B cell (primary cell): ENCODE data around the gene MROH7.

Source experiments
- CTCF ChIP-seq: fragments of 200-600 bp; IDR thresholded peaks from one replicate; pipeline ENCODE4 v1.8.0; 2022; ENCODE audit warnings: antibody characterized with exemption, mild to moderate bottlenecking
- EZH2 ChIP-seq: IDR thresholded peaks from 2 replicates; pipeline ENCODE4 v1.6.1; 2012; ENCODE audit warnings: borderline replicate concordance, low read depth, mild to moderate bottlenecking, moderate library complexity, low read length; ENCODE audit not compliant: insufficient read depth, poor library complexity, severe bottlenecking

- TF ChIP-seq CTCF (no peak), EZH2 (no peak)
Observed at GRCh38 chr1:54603241-54603640, 38.3 kb upstream of the MROH7 start.
